D721Med (cell line): ENCODE measurements around the gene C11orf71.

ENCODE experiments used
- DNase-seq: peaks from one replicate; pipeline ENCODE4 v3.0.0; 2011; ENCODE audit warnings: low spot score; ENCODE audit not compliant: insufficient read length
- FAIRE-seq: peaks from 2 replicates; lab custom pipeline; 2011; peaks lifted over from hg19 to GRCh38; lab: Jason Lieb, UNC
- CTCF ChIP-seq: IDR thresholded peaks from 2 replicates; pipeline ENCODE4 v1.5.1; 2012; ENCODE audit warnings: mild to moderate bottlenecking, control low read depth; ENCODE audit not compliant: insufficient read depth; ENCODE audit errors: missing control alignments

Gene C11orf71

GRCh38 chr11:114400915-114401223 lies 558 bp upstream of the C11orf71 start:
- no peak for DNase-seq
- no peak for TF ChIP-seq CTCF
- no peak for FAIRE-seq

DNA sequence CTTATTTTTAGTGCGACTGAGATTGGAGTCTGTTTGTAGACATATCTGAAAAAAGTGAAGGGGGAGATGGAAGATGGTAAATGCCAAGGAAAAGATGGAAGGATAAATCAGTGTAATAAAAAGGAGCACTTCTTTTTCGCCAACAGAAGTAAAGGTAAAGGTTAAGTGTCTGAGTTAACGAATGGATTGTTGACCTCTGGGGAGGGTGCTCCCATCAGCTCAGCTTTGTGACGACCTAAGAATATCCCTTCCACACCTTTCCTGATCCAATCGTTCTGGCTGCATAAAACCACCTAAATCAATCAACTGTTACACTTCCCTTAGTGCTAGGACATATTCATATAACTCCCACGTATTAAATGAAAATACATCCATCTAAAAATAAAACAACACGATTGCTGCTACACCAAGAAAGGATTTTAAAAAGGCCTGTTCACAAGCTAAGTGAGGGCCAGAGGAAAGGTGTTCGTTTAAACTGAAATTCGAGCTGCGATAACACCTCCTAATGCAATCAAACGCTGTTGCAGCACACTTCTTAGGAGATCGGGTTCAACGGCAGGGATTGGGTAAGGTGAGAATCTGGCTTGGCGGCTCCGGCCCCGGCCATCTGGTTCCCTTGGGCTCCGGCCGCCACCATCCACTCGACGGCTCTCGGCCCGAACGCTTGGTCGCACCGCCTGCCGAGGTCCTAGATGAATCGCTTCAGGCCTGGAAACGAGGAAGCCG lies 658 bp downstream of the C11orf71 start:
- FAIRE-seq = peak; percentile 82
- DNase-seq = no peak
- no peak for TF ChIP-seq CTCF

DNA sequence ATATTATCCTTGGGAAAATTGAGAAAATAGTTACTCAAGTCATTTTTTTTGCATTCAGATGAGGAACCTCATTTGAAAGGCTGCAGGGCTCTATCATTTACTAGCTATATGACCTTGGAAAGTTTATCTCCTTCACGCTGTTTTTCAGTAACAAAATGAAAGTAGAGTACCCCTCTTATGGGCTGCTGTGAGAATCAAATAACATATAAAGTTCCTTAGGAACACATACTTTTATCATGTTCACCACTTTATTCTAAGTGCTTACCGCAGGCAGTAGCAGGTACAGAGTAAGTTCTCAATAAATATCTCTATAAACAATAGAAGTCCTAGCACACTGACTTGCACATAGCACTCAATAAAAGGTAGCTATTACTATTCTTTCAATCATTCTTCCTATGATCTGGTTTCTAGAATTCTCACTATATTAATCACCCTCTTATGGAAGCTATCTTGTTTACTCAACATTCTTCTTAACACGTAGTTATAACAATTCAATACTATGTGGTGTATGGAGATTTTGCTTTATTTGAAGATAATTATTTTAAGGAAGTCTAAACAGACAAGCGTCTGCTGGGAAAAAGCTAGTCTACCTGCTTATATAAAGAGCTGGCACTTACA lies 1.9 kb downstream of the C11orf71 start:
- no peak for TF ChIP-seq CTCF
- no peak for FAIRE-seq
- DNase-seq = no peak

GRCh38 chr11:114397349-114397982 lies 2.8 kb downstream of the C11orf71 start:
- DNase-seq (no peak), FAIRE-seq (no peak)
- TF ChIP-seq CTCF = no peak

DNA sequence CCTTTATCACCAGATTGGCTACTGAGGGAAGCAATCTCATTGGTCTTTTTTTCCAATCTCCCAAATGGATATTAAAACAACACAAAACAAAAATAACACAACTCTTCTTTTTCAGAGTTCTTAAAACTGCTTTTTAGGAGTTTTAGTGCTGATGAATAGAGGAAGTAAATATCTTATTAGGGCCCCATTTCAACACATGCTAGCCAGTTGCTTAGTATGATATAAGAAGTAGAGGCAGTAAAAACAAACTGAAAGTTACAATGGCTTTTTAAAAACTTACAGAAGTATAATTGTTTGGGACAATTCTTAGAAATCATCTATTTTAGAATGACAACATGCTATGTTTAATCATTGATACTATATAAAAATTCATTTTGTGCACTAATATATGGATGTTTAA lies 3.4 kb downstream of the C11orf71 start:
- no peak for TF ChIP-seq CTCF
- no peak for DNase-seq
- FAIRE-seq = no peak

DNA sequence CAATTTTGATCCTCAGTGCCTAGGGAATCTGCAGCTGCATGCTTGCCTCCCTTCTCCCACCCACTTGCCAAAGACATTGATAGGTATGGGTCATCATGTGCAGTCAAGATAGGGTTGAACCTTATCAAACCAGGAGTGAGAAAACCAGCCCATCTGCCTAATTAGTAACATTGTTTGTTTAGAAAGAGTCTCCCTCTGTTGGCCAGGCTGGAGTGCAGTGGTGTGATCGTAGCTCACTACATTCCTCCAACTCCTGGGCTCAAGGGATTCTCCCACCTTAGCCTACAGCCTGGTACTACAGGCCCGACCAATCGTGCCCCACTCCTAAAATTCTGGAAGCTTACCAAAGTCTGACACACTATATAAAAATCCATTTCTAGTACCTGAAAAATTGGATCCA lies 4.6 kb downstream of the C11orf71 start:
- DNase-seq (no peak), FAIRE-seq (no peak)
- peak; percentile 30 for TF ChIP-seq CTCF
